SK-N-DZ (cell line): ENCODE measurements around the gene PRICKLE4.

Source experiments
- DNase-seq: peaks from one replicate; pipeline ENCODE4 v3.0.0-alpha.2; 2015; ENCODE audit warnings: low spot score

Gene PRICKLE4

GRCh38 chr6:41771058-41771983, 9.3 kb upstream of the PRICKLE4 start:
- no peak for DNase-seq

- DNase-seq, result no peak
Observed at GRCh38 chr6:41774841-41775240, 5.7 kb upstream of the PRICKLE4 start.

GRCh38 chr6:41775293-41775882, 5.2 kb upstream of the PRICKLE4 start:
- DNase-seq, result no peak

DNA sequence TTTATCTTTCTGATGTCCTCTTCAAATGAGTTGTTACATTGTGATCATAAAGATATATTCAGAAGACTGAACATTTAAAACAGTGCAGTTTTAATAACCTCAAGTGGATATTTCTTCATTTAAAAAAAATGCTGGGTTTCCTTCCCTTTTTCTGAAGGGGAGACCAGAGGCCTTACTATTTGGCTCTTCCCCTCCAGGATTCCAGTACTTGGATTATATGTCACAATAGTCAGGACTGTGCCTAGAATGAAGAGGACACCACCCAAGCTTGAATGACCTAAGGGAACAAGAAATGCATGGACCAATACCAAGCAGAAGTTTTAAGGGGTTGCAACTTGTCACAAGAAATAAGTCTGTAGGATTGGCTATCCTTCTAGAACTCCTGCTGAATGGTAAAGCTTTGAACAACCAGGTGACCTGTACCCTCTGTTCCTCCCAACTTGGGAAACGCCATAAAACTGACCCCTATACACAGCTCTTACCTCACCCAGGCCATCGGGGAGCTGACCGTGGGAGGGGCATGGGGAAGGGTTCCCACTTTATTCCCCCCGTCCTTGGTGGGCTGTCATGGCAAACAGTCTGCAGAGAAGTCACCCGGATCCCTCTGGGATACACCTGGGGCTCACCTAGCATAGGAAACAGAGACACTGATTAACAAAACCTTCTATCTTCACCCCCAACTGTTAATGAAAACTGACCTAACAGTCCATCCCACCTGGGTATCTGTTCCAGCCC, 2.9 kb upstream of the PRICKLE4 start:
- no peak for DNase-seq

GRCh38 chr6:41778895-41779294, 1.7 kb upstream of the PRICKLE4 start:
- DNase-seq, result no peak

DNA sequence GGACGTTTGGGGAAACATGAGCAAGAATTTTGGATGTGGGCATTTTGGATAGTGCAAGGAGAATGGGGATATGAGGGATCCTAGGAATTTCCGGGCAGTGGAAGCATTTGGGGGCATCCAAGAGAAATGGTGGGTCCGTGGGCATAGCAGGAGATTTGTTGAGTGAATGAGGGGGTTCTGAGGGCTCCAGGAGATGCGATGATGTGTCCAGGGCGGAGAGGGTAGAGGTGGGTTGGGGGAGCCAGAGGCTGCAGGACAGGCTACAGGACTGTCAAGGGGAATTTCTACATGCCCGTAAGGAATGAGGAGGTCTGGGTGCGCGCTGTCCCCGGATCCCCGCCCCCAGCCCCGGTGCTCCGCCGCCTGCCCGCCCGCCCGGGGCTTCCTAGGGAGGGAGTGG, 1.2 kb upstream of the PRICKLE4 start:
- DNase-seq, result no peak

GRCh38 chr6:41779788-41780550, 613 bp upstream of the PRICKLE4 start, which contains the start of gene FRS3:
FRS3 (minus strand) TSS chr6:41779900; CDS start chr6:41776987, 2,913 bp downstream.
- DNase-seq, result peak; percentile 95

DNA sequence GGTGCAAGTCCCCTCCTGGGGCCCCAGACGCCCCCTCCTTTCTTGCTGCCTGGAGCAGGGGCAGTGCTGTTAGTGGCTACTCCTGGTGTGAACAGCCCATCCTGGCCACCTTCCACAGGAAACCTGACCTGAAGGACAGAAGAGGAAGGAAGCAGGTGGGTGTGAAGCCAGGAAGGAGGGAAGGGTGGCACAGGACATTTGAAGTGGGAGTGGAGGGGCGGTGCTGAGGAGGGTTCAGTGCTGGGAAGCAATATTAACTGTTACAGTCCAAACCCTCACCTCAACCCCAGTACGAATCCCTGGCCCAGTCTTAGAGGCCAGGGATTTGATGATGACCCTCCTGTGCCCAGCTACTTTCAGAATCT, 766 bp downstream of the PRICKLE4 start:
- no peak for DNase-seq

- no peak for DNase-seq
Observed at GRCh38 chr6:41783106-41783780, 2.7 kb downstream of the PRICKLE4 start.

GRCh38 chr6:41784581-41785171, 4.1 kb downstream of the PRICKLE4 start:
- no peak for DNase-seq

GRCh38 chr6:41785254-41785653, 4.7 kb downstream of the PRICKLE4 start:
- no peak for DNase-seq

DNA sequence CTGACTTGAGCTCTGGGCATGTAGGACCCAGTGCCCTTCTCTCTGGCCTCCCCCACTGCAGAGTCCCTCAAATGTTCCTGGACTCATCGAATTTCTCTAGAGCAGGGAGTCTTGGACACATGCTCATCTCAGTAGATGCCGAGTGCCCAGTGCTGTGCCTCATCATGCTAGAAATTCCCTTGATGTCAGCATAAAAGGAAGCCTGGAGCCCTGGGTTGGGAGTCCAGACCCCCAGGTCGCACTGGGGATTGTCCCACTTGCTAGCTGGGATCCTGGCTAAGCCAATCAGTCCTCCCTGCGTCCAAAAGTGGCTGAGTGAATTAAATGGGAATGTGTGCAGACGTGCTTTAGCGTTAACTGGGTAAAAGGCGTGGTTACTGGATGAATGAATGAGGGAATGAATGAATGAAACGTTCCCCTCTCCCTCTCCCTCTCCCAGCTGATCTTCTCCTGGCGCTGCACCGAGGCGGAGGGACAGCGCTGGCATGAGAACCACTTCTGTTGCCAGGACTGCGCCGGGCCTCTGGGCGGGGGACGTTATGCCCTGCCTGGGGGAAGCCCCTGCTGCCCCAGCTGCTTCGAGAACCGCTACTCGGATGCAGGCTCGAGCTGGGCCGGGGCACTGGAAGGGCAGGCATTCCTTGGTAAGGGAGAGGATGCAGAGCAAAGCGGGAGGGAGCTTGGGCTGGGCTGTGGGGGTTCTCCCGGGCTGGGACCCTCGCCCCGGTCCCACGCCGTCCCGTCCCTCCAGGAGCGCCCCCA, 5.3 kb downstream of the PRICKLE4 start:
- peak; percentile 40 for DNase-seq

DNA sequence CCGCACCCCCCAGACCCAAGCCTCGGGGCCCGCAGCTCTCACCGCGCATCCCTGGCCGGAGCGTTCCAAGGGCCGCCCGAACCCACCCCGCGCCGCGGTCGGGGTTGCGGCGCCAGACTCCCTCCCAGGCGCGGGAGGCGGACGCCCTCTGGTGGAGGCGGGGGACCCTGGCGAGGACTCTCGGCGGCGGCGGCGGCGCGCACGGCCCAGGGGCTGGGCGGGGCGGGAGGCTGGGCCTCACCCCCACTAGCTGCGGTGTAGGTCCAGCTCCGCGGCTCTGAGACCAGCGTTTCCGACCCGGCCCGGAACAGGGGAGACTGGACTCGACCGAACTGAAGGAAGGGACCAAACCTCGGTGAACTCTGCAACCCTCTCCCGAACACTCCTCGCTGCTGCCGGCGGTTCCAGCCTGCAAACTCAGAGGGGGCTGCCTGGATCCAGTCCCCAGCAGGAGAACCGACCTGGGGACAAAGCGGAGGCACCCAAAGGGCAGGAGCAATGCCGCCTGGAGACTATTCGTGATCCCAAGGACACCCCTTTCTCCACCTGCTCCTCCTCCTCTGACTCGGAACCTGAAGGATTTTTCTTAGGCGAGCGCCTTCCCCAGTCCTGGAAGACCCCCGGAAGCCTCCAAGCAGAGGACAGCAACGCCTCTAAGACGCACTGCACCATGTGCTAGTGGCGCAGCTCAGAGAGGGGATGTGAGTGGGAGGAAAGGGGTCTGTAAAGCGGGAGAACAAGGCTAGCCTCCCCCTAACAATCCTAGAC, 6.1 kb downstream of the PRICKLE4 start:
- peak; percentile 75 for DNase-seq

GRCh38 chr6:41787219-41787917, 6.8 kb downstream of the PRICKLE4 start, which contains the start of gene TOMM6:
TOMM6 (plus strand) TSS chr6:41787694; CDS start chr6:41787698, 4 bp downstream.
- DNase-seq, result peak; percentile 90

- no peak for DNase-seq
Observed at GRCh38 chr6:41789390-41789724, 8.8 kb downstream of the PRICKLE4 start.

DNA sequence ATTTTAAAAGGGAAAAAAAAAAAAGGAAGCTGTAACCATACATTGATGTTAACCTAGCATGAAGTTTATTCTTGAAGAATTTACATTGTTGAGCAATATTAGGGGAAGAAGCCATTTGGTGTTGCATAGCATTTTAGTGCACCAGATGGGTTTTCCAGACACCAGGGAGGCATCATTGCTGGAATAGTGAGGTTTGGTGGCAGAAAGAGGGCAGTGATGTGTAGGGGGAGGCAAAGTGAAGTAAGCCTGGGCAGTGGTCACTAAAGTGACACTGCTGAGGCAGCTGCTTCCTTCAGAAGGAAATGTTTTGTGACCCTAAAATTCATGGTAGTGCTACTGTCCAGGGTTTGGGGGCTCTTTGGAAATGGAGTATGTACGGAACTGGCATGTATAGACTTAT, 9.5 kb downstream of the PRICKLE4 start:
- no peak for DNase-seq

- DNase-seq, result no peak
Observed at GRCh38 chr6:41791305-41791704, 10.7 kb downstream of the PRICKLE4 start.

DNA sequence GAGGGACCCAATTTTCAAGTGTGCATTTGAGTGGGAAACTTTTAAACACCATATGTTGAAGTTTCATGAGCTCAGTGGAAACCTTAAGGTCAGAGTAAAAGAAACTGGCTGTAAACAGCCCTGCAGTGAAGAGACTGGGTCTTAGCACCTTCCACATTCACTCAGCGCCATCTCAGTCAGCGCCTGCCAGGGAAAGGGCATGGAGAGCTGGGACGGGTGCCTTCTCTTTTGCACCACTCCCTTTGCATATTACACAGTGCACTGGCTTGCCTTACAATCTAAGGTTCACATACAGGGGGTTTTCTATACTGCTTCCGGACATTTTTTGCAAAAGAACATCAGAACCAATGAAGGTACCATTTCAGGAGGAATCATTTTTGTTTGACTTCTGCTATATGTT, 11.4 kb downstream of the PRICKLE4 start:
- no peak for DNase-seq
